HEK293T (cell line): ENCODE data around the gene CD164.
"Not testable (repeated sequence)": the region's sequence is repeated elsewhere in the genome, so short reads cannot be mapped to it uniquely, and the experiment has no call there.

Experiments
- CTBP1 ChIP-seq: fragments of 450-650 bp; IDR thresholded peaks from 2 replicates; pipeline ENCODE4 v1.6.1; 2016; ENCODE audit warnings: borderline replicate concordance
- FOXK2 ChIP-seq: fragments of 450-650 bp; IDR thresholded peaks from 2 replicates; pipeline ENCODE4 v1.6.1; 2016; ENCODE audit warnings: mild to moderate bottlenecking
- L3MBTL2 ChIP-seq: fragments of 450-650 bp; conservative IDR thresholded peaks from 2 replicates; pipeline ENCODE4 v1.6.1; 2016; ENCODE audit warnings: mild to moderate bottlenecking

- TF ChIP-seq L3MBTL2, FOXK2, CTBP1: not testable (repeated sequence)
Measured at GRCh38 chr6:109333870-109334269, 48.4 kb downstream of the CD164 start.
